Caco-2 (cell line): ENCODE data around the gene CEP120. TPM values are rescaled to one million over a fixed set of nuclear protein-coding genes. Genes with fewer than 3 reads are reported as not detected.

Experiments used
- BruUV-seq: library from RNA; stranded (reverse); fragments of 400-500 nt; replicated peaks from 2 replicates; lab custom pipeline; 2021; lab: Mats Ljungman, UMichigan
- CTCF ChIA-PET: fragments of 300-600 bp; sonication (Branson Sonifier 250); formaldehyde crosslinking; loops from one replicate; lab custom pipeline; 2022; ENCODE audit warnings: antibody characterized with exemption; lab: Charles Lee
- POLR2A ChIA-PET: fragments of 300-600 bp; sonication (Branson Sonifier 250); formaldehyde crosslinking; loops from one replicate; lab custom pipeline; 2022; ENCODE audit warnings: antibody characterized with exemption; lab: Charles Lee
- DNase-seq, 2 experiments: peaks; one replicate each; pipeline versions ENCODE4 v3.0.0 to v3.0.0-alpha.2; 2020 to 2022
- H3K27me3 ChIP-seq: replicated peaks from 2 replicates; pipeline ENCODE4 v1.6.0; 2011; ENCODE audit warnings: low read length; ENCODE audit not compliant: control insufficient read depth, insufficient read depth
- H3K36me3 ChIP-seq: 2 replicates; pipeline ENCODE4 v1.5.1; 2011; ENCODE audit warnings: low read length; ENCODE audit not compliant: control insufficient read depth, insufficient read depth
- H3K4me1 ChIP-seq: fragments of 250-450 bp; sonication (Bioruptor Pico); 2 replicates; pipeline ENCODE4 v1.5.1; 2020; ENCODE audit warnings: mild to moderate bottlenecking
- H3K4me3 ChIP-seq: 2 replicates; pipeline ENCODE4 v1.5.1; 2011; ENCODE audit warnings: low read depth, mild to moderate bottlenecking, control low read depth, low read length
- H3K9me3 ChIP-seq: fragments of 250-450 bp; sonication (Bioruptor Pico); 2 replicates; pipeline ENCODE4 v1.5.1; 2020; ENCODE audit warnings: mild to moderate bottlenecking, moderate library complexity
- H3K27ac Mint-ChIP-seq: one replicate; pipeline ENCODE4 v1.8.0; 2022; ENCODE audit warnings: mixed read lengths; ENCODE audit not compliant: unreplicated experiment
- H3K27me3 Mint-ChIP-seq: one replicate; pipeline ENCODE4 v1.8.0; 2022; ENCODE audit warnings: mixed read lengths; ENCODE audit not compliant: insufficient read depth, unreplicated experiment
- H3K36me3 Mint-ChIP-seq: one replicate; pipeline ENCODE4 v1.8.0; 2022; ENCODE audit warnings: mild to moderate bottlenecking, mixed read lengths; ENCODE audit not compliant: insufficient read depth, unreplicated experiment
- H3K4me1 Mint-ChIP-seq: one replicate; pipeline ENCODE4 v1.8.0; 2022; ENCODE audit warnings: low read depth, mixed read lengths; ENCODE audit not compliant: unreplicated experiment
- H3K4me3 Mint-ChIP-seq: one replicate; pipeline ENCODE4 v1.8.0; 2022; ENCODE audit warnings: mild to moderate bottlenecking, moderate library complexity, mixed read lengths; ENCODE audit not compliant: unreplicated experiment
- H3K9me3 Mint-ChIP-seq: one replicate; pipeline ENCODE4 v1.8.0; 2022; ENCODE audit warnings: mixed read lengths; ENCODE audit not compliant: unreplicated experiment
- intact Hi-C: fragments of 100-400 bp; cut with micrococcal nuclease; formaldehyde crosslinking; loops from one replicate; pipeline ENCODE4 v1.10.0; 2022; ENCODE audit not compliant: unreplicated experiment
- total RNA-seq: library from RNA; stranded (reverse); gene quantifications from 2 replicates; pipeline ENCODE4 v1.2.3, GENCODE V29; 2022
- TF ChIP-seq, protein P1 (sequence below), 2 experiments: fragments of 200-600 bp in 1 of 2; IDR thresholded peaks; 1 replicate in 1 of 2; 2 replicates in 1 of 2; pipeline versions ENCODE4 v1.5.1 to v1.8.0; 2011 to 2022; ENCODE audit warnings: antibody characterized with exemption in 1 of 2, control low read depth in 1 of 2, inconsistent platforms in 1 of 2, low read depth in 1 of 2, low read length in 1 of 2, mild to moderate bottlenecking in 1 of 2, moderate library complexity in 1 of 2; ENCODE audit not compliant: insufficient read depth in 1 of 2, severe bottlenecking in 1 of 2, unreplicated experiment in 1 of 2

Gene CEP120
- total RNA-seq, 1 experiment from 2014 or later = 25.8 TPM

DNA sequence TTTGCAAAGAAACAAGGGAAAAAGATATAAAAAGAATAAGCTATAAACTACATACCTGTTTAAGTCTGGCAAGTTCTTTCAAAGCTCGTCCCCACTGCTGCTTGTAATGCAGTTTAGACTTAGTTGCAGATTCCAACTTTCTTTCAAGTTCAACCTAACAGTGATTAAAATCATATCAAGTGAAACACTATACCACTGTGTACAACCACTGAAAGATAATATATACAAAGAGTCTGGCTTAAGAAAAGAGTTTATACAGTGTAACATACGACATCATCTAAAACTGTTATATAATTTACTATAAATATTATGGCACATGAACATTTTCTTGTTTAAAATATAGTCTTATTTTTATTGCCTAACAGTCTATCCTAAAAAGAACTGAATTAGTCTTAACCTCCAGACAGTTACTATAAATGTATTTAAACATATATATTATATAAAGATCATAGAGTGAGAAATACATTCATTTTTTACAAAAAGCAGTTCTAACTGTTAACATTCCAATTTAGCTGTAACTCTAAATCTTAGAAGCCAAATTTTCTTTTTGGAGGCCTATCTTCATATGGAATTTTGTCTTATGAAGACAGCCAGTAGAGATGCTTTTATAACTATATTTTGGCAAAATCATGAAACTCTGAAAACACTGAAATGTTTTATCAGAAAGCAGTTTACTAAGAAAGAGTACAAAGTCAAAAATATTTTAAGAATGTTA is 58.6 kb downstream of the CEP120 start:
- no peaks in the 10 kb centered on the region for H3K9me3 Mint-ChIP-seq
- no peak overlapping the region for H3K4me3 Mint-ChIP-seq
- BruUV-seq = no TSS peak
- H3K27me3 ChIP-seq = no peaks in the 10 kb centered on the region
- intact Hi-C loops = loop anchor here (5.0 kb wide), 2 partner anchors 248 to 467 kb away; no protein-coding TSS in a partner anchor
- ChIA-PET CTCF (no interaction called here), POLR2A (no interaction called here)
- no peaks in the 10 kb centered on the region for H3K27me3 Mint-ChIP-seq
- H3K4me3 ChIP-seq = no peak overlapping the region
- no peaks in the 10 kb centered on the region for H3K4me1 ChIP-seq
- no peaks in the 10 kb centered on the region; the same call in 1 of the 2 replicates for H3K36me3 ChIP-seq
- DNase-seq = no peak
- no peaks in the 10 kb centered on the region for H3K4me1 Mint-ChIP-seq
- TF ChIP-seq, protein P1, sequence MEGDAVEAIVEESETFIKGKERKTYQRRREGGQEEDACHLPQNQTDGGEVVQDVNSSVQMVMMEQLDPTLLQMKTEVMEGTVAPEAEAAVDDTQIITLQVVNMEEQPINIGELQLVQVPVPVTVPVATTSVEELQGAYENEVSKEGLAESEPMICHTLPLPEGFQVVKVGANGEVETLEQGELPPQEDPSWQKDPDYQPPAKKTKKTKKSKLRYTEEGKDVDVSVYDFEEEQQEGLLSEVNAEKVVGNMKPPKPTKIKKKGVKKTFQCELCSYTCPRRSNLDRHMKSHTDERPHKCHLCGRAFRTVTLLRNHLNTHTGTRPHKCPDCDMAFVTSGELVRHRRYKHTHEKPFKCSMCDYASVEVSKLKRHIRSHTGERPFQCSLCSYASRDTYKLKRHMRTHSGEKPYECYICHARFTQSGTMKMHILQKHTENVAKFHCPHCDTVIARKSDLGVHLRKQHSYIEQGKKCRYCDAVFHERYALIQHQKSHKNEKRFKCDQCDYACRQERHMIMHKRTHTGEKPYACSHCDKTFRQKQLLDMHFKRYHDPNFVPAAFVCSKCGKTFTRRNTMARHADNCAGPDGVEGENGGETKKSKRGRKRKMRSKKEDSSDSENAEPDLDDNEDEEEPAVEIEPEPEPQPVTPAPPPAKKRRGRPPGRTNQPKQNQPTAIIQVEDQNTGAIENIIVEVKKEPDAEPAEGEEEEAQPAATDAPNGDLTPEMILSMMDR (IDR thresholded peaks at IDR 0.05; ENCODE audit: insufficient read depth in 1 of 2, low read depth in 1 of 2, low read length in 1 of 2, severe bottlenecking in 1 of 2, unreplicated experiment in 1 of 2) = no peak
- H3K36me3 Mint-ChIP-seq = peaks cover 15% of the 10 kb centered on the region
- no peaks in the 10 kb centered on the region for H3K9me3 ChIP-seq
- no peak overlapping the region for H3K27ac Mint-ChIP-seq

DNA sequence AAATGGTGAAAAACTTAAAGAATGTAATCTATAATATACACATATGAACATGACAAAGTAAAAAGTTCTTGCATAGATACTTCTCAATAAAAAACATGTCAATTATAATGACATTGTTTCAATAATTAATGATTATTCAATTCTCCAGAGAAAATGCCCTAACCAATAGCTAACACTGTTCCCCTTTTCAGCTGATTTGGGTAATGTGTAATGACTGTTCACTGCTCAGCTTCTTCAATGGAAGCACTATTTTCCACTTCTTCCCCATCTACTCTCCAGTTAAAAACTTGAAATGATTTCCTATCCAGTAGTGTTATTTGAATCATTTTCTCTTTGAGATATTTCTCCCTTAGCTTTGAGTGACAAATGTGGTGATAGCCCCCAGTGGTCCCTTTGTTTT is 62.3 kb downstream of the CEP120 start:
- ChIA-PET POLR2A (no interaction called here), CTCF (no interaction called here)
- BruUV-seq = no TSS peak
- Mint-ChIP-seq H3K4me1 (no peaks in the 10 kb centered on the region), H3K9me3 (no peaks in the 10 kb centered on the region), H3K27me3 (no peaks in the 10 kb centered on the region), H3K36me3 (peaks cover 27% of the 10 kb centered on the region), H3K27ac (no peak overlapping the region), H3K4me3 (no peak overlapping the region)
- intact Hi-C loops = no loop called here
- no peaks in the 10 kb centered on the region for H3K27me3 ChIP-seq
- H3K9me3 ChIP-seq = peaks cover 4% of the 10 kb centered on the region; the same call in 1 of the 2 replicates
- no peak for DNase-seq
- TF ChIP-seq, protein P1 (IDR thresholded peaks at IDR 0.05; ENCODE audit: insufficient read depth in 1 of 2, low read depth in 1 of 2, low read length in 1 of 2, severe bottlenecking in 1 of 2, unreplicated experiment in 1 of 2) = no peak
- no peaks in the 10 kb centered on the region; the same call in 1 of the 2 replicates for H3K36me3 ChIP-seq
- H3K4me1 ChIP-seq = no peaks in the 10 kb centered on the region
- no peak overlapping the region for H3K4me3 ChIP-seq

DNA sequence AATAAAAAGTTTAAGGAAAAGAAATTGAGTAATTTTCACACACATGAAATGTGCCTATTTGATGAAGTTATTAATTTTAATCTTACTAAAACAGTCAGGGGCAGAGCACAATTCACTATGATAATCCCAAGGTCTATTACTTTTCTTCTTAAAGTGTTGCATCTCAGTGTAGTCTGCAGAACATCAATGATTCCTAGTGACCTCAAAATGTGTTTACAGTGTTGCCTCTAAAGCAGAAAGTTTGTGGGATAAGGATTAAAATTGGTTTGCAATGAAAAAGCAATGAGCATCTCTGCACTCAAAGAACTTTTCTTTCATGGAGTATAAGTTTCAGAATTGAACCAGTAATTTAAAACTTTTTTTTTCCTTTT is 63.0 kb downstream of the CEP120 start:
- Mint-ChIP-seq H3K27ac (no peak overlapping the region), H3K27me3 (no peaks in the 10 kb centered on the region), H3K9me3 (no peaks in the 10 kb centered on the region), H3K4me1 (no peaks in the 10 kb centered on the region), H3K36me3 (peaks cover 28% of the 10 kb centered on the region), H3K4me3 (no peak overlapping the region)
- H3K4me1 ChIP-seq = no peaks in the 10 kb centered on the region
- ChIA-PET POLR2A (no interaction called here), CTCF (no interaction called here)
- intact Hi-C loops = no loop called here
- H3K4me3 ChIP-seq = no peak overlapping the region
- H3K36me3 ChIP-seq = no peaks in the 10 kb centered on the region; the same call in 1 of the 2 replicates
- TF ChIP-seq, protein P1 (IDR thresholded peaks at IDR 0.05; ENCODE audit: insufficient read depth in 1 of 2, low read depth in 1 of 2, low read length in 1 of 2, severe bottlenecking in 1 of 2, unreplicated experiment in 1 of 2) = no peak
- H3K9me3 ChIP-seq = peaks cover 4% of the 10 kb centered on the region; the same call in 1 of the 2 replicates
- no peak for DNase-seq
- BruUV-seq = no TSS peak
- H3K27me3 ChIP-seq = no peaks in the 10 kb centered on the region
